Rectal smooth muscle tissue (tissue), 1 donor: ENCODE data around the gene HNRNPUL2.
A peak's percentile ranks its signal among the peaks of the same experiment; 100 is the strongest.

Source experiments
- H3K27ac ChIP-seq: one replicate; pipeline ENCODE4 v1.7.0; 2013; ENCODE audit warnings: low read depth, low read length, inconsistent platforms
- H3K27me3 ChIP-seq: one replicate; pipeline ENCODE4 v1.7.0; 2013; ENCODE audit warnings: low read length; ENCODE audit not compliant: control insufficient read depth, insufficient read depth
- H3K36me3 ChIP-seq: one replicate; pipeline ENCODE4 v1.7.0; 2013; ENCODE audit warnings: low read length; ENCODE audit not compliant: control insufficient read depth, insufficient read depth
- H3K4me1 ChIP-seq: one replicate; pipeline ENCODE4 v1.7.0; 2013; ENCODE audit warnings: low read length; ENCODE audit not compliant: control insufficient read depth, insufficient read depth
- H3K4me3 ChIP-seq: one replicate; pipeline ENCODE4 v1.7.0; 2013; ENCODE audit warnings: low read length
- H3K9ac ChIP-seq: one replicate; pipeline ENCODE4 v1.7.0; 2013; ENCODE audit warnings: low read length

Gene HNRNPUL2

GRCh38 chr11:62667460-62667859 is 59.8 kb downstream of the HNRNPUL2 start:
- H3K27me3 ChIP-seq = no peaks in the 10 kb centered on the region
- peak overlapping the region; percentile 94 for H3K4me3 ChIP-seq
- H3K9ac ChIP-seq = no peak overlapping the region
- no peak overlapping the region for H3K27ac ChIP-seq
- H3K36me3 ChIP-seq = peaks cover 11% of the 10 kb centered on the region
- peaks cover 17% of the 10 kb centered on the region for H3K4me1 ChIP-seq

GRCh38 chr11:62666259-62666926 is 60.9 kb downstream of the HNRNPUL2 start:
- Histone ChIP-seq H3K27ac (peak overlapping the region; percentile 89), H3K4me1 (peaks cover 17% of the 10 kb centered on the region), H3K9ac (peak overlapping the region; percentile 24), H3K36me3 (peaks cover 11% of the 10 kb centered on the region), H3K27me3 (no peaks in the 10 kb centered on the region), H3K4me3 (peak overlapping the region; percentile 94)

- H3K4me1 ChIP-seq = peaks cover 17% of the 10 kb centered on the region
- peak overlapping the region; percentile 89 for H3K27ac ChIP-seq
- H3K36me3 ChIP-seq = peaks cover 11% of the 10 kb centered on the region
- H3K27me3 ChIP-seq = no peaks in the 10 kb centered on the region
- peak overlapping the region; percentile 94 for H3K4me3 ChIP-seq
- H3K9ac ChIP-seq = peak overlapping the region; percentile 76
Observed at GRCh38 chr11:62665599-62666258, 61.5 kb downstream of the HNRNPUL2 start.

GRCh38 chr11:62665075-62665598 is 62.1 kb downstream of the HNRNPUL2 start, which contains the start of the genes C11orf98 and CSKMT:
TSS of gene C11orf98 (minus strand) at chr11:62665210. CDS start at chr11:62665169, 41 bp downstream.
TSS of gene CSKMT (plus strand) at chr11:62665312. CDS start at chr11:62665880, 568 bp downstream.
- Histone ChIP-seq H3K27me3 (no peaks in the 10 kb centered on the region), H3K9ac (peak within 1 kb of the TSS; percentile 76), H3K4me1 (peaks cover 17% of the 10 kb centered on the region)

GRCh38 chr11:62664405-62665074 is 62.7 kb downstream of the HNRNPUL2 start:
- Histone ChIP-seq H3K36me3 (peaks cover 11% of the 10 kb centered on the region), H3K27ac (peak overlapping the region; percentile 89), H3K9ac (peak overlapping the region; percentile 42), H3K27me3 (no peaks in the 10 kb centered on the region), H3K4me1 (peaks cover 17% of the 10 kb centered on the region), H3K4me3 (peak overlapping the region; percentile 86)

More at GRCh38 chr11:62665075-62665598, 62.1 kb downstream of the HNRNPUL2 start, which contains the start of the genes C11orf98 and CSKMT:
- Histone ChIP-seq H3K27ac (peak within 1 kb of the TSS; percentile 89), H3K4me3 (peak within 1 kb of the TSS; percentile 94), H3K36me3 (peaks cover 11% of the 10 kb centered on the region)
